Measurements from ENCODE around the gene FZD10. TPM values are rescaled to one million over a fixed set of nuclear protein-coding genes. Genes with fewer than 3 reads are reported as not detected.

The FZD10 gene
- total RNA-seq, 1 donor from 2014 or later, result not detected

GRCh38 chr12:130203151-130203550 lies 40.9 kb downstream of the FZD10 start:
- TF ChIP-seq, protein P1, sequence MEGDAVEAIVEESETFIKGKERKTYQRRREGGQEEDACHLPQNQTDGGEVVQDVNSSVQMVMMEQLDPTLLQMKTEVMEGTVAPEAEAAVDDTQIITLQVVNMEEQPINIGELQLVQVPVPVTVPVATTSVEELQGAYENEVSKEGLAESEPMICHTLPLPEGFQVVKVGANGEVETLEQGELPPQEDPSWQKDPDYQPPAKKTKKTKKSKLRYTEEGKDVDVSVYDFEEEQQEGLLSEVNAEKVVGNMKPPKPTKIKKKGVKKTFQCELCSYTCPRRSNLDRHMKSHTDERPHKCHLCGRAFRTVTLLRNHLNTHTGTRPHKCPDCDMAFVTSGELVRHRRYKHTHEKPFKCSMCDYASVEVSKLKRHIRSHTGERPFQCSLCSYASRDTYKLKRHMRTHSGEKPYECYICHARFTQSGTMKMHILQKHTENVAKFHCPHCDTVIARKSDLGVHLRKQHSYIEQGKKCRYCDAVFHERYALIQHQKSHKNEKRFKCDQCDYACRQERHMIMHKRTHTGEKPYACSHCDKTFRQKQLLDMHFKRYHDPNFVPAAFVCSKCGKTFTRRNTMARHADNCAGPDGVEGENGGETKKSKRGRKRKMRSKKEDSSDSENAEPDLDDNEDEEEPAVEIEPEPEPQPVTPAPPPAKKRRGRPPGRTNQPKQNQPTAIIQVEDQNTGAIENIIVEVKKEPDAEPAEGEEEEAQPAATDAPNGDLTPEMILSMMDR (IDR thresholded peaks at IDR 0.05), result no peak
- H3K4me3 Mint-ChIP-seq (ENCODE audit: unreplicated experiment), result no peak overlapping the region
- no peak for DNase-seq (ENCODE audit: extremely low spot score, unreplicated experiment)
- peaks cover 2% of the 10 kb centered on the region for H3K36me3 Mint-ChIP-seq (ENCODE audit: unreplicated experiment)
- H3K27me3 Mint-ChIP-seq (ENCODE audit: unreplicated experiment), result no peaks in the 10 kb centered on the region
- H3K9me3 Mint-ChIP-seq (ENCODE audit: unreplicated experiment), result peaks cover 35% of the 10 kb centered on the region
- H3K27ac Mint-ChIP-seq (ENCODE audit: unreplicated experiment), result no peak overlapping the region
- no peaks in the 10 kb centered on the region for H3K4me1 Mint-ChIP-seq (ENCODE audit: unreplicated experiment)

- Mint-ChIP-seq H3K9me3 (ENCODE audit: unreplicated experiment) (peaks cover 39% of the 10 kb centered on the region), H3K27ac (ENCODE audit: unreplicated experiment) (no peak overlapping the region), H3K4me1 (ENCODE audit: unreplicated experiment) (no peaks in the 10 kb centered on the region), H3K4me3 (ENCODE audit: unreplicated experiment) (no peak overlapping the region), H3K36me3 (ENCODE audit: unreplicated experiment) (peaks cover 2% of the 10 kb centered on the region), H3K27me3 (ENCODE audit: unreplicated experiment) (no peaks in the 10 kb centered on the region)
- DNase-seq (ENCODE audit: extremely low spot score, unreplicated experiment), result no peak
- TF ChIP-seq, protein P1 (IDR thresholded peaks at IDR 0.05), result no peak
Measured at GRCh38 chr12:130204541-130204953, 42.3 kb downstream of the FZD10 start.

DNA sequence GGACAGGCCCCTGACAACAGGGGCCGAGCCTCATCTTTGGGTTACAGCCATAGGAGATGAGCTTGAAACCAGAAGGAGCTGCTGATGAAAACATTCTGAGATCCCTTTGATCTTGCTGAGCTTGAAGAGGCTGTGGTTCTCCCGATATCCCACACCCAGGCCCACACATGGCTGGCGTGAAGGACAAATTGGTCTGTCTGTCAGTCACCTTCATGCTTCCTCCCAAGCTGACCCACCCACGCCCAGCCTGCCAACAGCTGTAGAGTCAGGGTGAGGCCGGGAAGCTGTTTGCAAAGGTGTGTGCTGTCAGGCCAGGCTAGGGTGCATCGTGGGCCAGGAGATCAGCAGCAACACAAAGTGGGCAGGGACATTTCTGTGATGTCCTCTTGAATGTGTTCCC lies 43.2 kb downstream of the FZD10 start:
- TF ChIP-seq, protein P1 (IDR thresholded peaks at IDR 0.05), result no peak
- Mint-ChIP-seq H3K4me3 (ENCODE audit: unreplicated experiment) (no peak overlapping the region), H3K36me3 (ENCODE audit: unreplicated experiment) (peaks cover 2% of the 10 kb centered on the region), H3K27me3 (ENCODE audit: unreplicated experiment) (no peaks in the 10 kb centered on the region), H3K27ac (ENCODE audit: unreplicated experiment) (no peak overlapping the region), H3K9me3 (ENCODE audit: unreplicated experiment) (peaks cover 39% of the 10 kb centered on the region), H3K4me1 (ENCODE audit: unreplicated experiment) (no peaks in the 10 kb centered on the region)
- DNase-seq (ENCODE audit: extremely low spot score, unreplicated experiment), result no peak

- Mint-ChIP-seq H3K4me1 (ENCODE audit: unreplicated experiment) (no peaks in the 10 kb centered on the region), H3K9me3 (ENCODE audit: unreplicated experiment) (peaks cover 43% of the 10 kb centered on the region), H3K36me3 (ENCODE audit: unreplicated experiment) (no peaks in the 10 kb centered on the region), H3K4me3 (ENCODE audit: unreplicated experiment) (no peak overlapping the region), H3K27ac (ENCODE audit: unreplicated experiment) (no peak overlapping the region), H3K27me3 (ENCODE audit: unreplicated experiment) (no peaks in the 10 kb centered on the region)
- TF ChIP-seq, protein P1 (IDR thresholded peaks at IDR 0.05), result no peak
- DNase-seq (ENCODE audit: extremely low spot score, unreplicated experiment), result no peak
Measured at GRCh38 chr12:130212384-130212989, 50.2 kb downstream of the FZD10 start.

DNA sequence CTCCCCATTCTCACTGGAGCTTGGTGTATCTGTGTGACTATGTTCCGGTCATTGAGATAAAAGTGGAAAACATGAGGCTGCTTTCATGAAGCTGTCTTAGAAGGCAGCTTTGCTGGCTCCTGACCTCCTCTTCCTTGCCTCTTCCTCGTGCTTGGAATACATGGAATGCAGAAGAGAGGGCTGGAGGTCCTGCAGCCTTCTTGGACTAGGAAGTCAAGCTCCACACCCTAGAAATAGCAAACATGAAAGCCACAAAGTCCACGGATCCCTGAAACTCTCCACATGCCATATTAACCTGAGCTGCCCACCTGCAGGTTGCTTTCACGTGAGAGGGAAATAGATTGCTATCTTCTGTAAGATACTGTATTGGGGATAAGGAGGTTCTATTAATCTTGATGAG lies 51.0 kb downstream of the FZD10 start:
- Mint-ChIP-seq H3K4me1 (ENCODE audit: unreplicated experiment) (no peaks in the 10 kb centered on the region), H3K36me3 (ENCODE audit: unreplicated experiment) (no peaks in the 10 kb centered on the region), H3K4me3 (ENCODE audit: unreplicated experiment) (no peak overlapping the region), H3K9me3 (ENCODE audit: unreplicated experiment) (peaks cover 42% of the 10 kb centered on the region), H3K27me3 (ENCODE audit: unreplicated experiment) (no peaks in the 10 kb centered on the region), H3K27ac (ENCODE audit: unreplicated experiment) (no peak overlapping the region)
- TF ChIP-seq, protein P1 (IDR thresholded peaks at IDR 0.05), result no peak
- DNase-seq (ENCODE audit: extremely low spot score, unreplicated experiment), result no peak
